ENCODE results near the gene ZC3HAV1. TPM values are rescaled to one million over a fixed set of nuclear protein-coding genes. Genes with fewer than 3 reads are reported as not detected.

Gene ZC3HAV1
- polyA plus RNA-seq, 1 of the 3 experiments (the other 2 are of a cell fraction): 11.2 TPM

DNA sequence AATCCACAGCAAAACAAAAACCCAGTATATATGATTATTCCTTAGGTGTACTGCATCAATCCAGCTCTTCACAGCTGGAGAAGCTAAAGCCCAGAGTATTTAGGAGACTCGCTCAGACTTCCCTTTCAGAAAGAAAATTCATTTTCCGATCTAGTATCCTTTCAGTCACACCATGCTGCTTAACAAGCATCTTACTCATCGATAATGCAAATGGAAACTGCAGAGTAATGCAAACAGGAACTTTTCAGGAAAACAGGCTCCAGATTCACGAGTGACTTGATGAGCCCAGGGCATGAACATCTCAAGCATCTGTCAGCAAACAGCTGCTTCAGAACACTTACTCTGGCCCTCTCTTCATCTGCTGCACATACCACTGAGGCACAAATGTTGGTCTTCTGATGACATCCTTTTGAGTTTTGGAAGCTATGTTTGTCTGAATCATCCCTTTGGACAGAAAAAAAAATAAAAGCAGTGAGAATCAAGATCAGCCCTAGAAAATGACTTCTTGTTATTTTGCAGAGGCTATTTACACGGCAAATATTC is 48.8 kb downstream of the ZC3HAV1 start:
- Histone ChIP-seq H3K4me1 (ENCODE audit: control insufficient read depth in 1 of 2, insufficient read depth in 2 of 2, low read depth in 1 of 2, low read length in 1 of 2) (no peaks in the 10 kb centered on the region), H3K9ac (no peak overlapping the region), H3K79me2 (ENCODE audit: insufficient read depth) (no peaks in the 10 kb centered on the region), H4K20me1 (ENCODE audit: insufficient read depth) (no peaks in the 10 kb centered on the region), H3K27ac (ENCODE audit: low read depth in 2 of 2, low read length in 1 of 2) (no peak overlapping the region), H3K4me2 (no peak overlapping the region), H3K9me3 (no peaks in the 10 kb centered on the region), H2AFZ (ENCODE audit: low read depth) (no peak overlapping the region), H3K4me3 (ENCODE audit: low read depth in 2 of 2, low read length in 1 of 2) (no peak overlapping the region), H3K9me2 (no peaks in the 10 kb centered on the region), H3K27me3 (ENCODE audit: insufficient read depth) (no peaks in the 10 kb centered on the region), H3F3A (replicated peaks; ENCODE audit: insufficient read depth) (no peaks in the 10 kb centered on the region), H3K36me3 (replicated peaks in 1 of 2; ENCODE audit: control insufficient read depth in 1 of 2, insufficient read depth in 2 of 2, low read length in 1 of 2) (peaks cover 33 to 46% of the 10 kb centered on the region in 2 experiments)
- WGBS (ENCODE audit: low lambda C conversion rate): 95% methylated on average over 5 of the region's 5 CpGs
- ChIA-PET CTCF (interaction anchor here (1.1 to 10.1 kb wide), 6 partner anchors 13 to 174 kb away, joined by 3 to 84 read pairs (median 4); no protein-coding TSS in a partner anchor), POLR2A (no interaction called here)
- no peak for DNase-seq
- no peak for TF ChIP-seq EP300 (IDR thresholded peaks at IDR 0.05; ENCODE audit: borderline replicate concordance in 1 of 2, low read depth in 1 of 2, low read length in 1 of 2)
- TF ChIP-seq, protein P1, sequence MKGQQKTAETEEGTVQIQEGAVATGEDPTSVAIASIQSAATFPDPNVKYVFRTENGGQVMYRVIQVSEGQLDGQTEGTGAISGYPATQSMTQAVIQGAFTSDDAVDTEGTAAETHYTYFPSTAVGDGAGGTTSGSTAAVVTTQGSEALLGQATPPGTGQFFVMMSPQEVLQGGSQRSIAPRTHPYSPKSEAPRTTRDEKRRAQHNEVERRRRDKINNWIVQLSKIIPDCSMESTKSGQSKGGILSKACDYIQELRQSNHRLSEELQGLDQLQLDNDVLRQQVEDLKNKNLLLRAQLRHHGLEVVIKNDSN (IDR thresholded peaks at IDR 0.05; ENCODE audit: borderline replicate concordance, low read depth): no peak
- no peak for TF ChIP-seq SMC3 (IDR thresholded peaks at IDR 0.05; ENCODE audit: low read depth, low read length)
- no peak for TF ChIP-seq FOXM1 (IDR thresholded peaks at IDR 0.05; ENCODE audit: low read depth)
- TF ChIP-seq TAF1 (IDR thresholded peaks at IDR 0.05; ENCODE audit: borderline replicate concordance, low read depth, low read length): no peak
- TF ChIP-seq RCOR1 (IDR thresholded peaks at IDR 0.05; ENCODE audit: low read length): no peak
- TF ChIP-seq TCF12 (IDR thresholded peaks at IDR 0.05): no peak
- TF ChIP-seq, protein P2, sequence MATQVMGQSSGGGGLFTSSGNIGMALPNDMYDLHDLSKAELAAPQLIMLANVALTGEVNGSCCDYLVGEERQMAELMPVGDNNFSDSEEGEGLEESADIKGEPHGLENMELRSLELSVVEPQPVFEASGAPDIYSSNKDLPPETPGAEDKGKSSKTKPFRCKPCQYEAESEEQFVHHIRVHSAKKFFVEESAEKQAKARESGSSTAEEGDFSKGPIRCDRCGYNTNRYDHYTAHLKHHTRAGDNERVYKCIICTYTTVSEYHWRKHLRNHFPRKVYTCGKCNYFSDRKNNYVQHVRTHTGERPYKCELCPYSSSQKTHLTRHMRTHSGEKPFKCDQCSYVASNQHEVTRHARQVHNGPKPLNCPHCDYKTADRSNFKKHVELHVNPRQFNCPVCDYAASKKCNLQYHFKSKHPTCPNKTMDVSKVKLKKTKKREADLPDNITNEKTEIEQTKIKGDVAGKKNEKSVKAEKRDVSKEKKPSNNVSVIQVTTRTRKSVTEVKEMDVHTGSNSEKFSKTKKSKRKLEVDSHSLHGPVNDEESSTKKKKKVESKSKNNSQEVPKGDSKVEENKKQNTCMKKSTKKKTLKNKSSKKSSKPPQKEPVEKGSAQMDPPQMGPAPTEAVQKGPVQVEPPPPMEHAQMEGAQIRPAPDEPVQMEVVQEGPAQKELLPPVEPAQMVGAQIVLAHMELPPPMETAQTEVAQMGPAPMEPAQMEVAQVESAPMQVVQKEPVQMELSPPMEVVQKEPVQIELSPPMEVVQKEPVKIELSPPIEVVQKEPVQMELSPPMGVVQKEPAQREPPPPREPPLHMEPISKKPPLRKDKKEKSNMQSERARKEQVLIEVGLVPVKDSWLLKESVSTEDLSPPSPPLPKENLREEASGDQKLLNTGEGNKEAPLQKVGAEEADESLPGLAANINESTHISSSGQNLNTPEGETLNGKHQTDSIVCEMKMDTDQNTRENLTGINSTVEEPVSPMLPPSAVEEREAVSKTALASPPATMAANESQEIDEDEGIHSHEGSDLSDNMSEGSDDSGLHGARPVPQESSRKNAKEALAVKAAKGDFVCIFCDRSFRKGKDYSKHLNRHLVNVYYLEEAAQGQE (IDR thresholded peaks at IDR 0.05; ENCODE audit: low read depth, low read length): no peak
- TF ChIP-seq, protein P3, sequence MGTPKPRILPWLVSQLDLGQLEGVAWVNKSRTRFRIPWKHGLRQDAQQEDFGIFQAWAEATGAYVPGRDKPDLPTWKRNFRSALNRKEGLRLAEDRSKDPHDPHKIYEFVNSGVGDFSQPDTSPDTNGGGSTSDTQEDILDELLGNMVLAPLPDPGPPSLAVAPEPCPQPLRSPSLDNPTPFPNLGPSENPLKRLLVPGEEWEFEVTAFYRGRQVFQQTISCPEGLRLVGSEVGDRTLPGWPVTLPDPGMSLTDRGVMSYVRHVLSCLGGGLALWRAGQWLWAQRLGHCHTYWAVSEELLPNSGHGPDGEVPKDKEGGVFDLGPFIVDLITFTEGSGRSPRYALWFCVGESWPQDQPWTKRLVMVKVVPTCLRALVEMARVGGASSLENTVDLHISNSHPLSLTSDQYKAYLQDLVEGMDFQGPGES (IDR thresholded peaks at IDR 0.05; ENCODE audit: low read depth, low read length): no peak
- no peak for TF ChIP-seq FOSL2 (IDR thresholded peaks at IDR 0.05; ENCODE audit: borderline replicate concordance, low read depth)
- no peak for TF ChIP-seq POLR2AphosphoS5 (IDR thresholded peaks at IDR 0.05; ENCODE audit: low read depth, low read length)
- TF ChIP-seq RFX5 (IDR thresholded peaks at IDR 0.05; ENCODE audit: low read length): no peak

All from SK-N-SH (cell line).